HG02642 (cell line): ENCODE data around the gene GAPDHS.

Source experiments
- ATAC-seq: cut with Tn5 transposase; IDR thresholded peaks from one replicate; pipeline ENCODE4 v1.9.1; 2021; ENCODE audit warnings: mild to moderate bottlenecking; ENCODE audit not compliant: unreplicated experiment, poor library complexity

GAPDHS gene

DNA sequence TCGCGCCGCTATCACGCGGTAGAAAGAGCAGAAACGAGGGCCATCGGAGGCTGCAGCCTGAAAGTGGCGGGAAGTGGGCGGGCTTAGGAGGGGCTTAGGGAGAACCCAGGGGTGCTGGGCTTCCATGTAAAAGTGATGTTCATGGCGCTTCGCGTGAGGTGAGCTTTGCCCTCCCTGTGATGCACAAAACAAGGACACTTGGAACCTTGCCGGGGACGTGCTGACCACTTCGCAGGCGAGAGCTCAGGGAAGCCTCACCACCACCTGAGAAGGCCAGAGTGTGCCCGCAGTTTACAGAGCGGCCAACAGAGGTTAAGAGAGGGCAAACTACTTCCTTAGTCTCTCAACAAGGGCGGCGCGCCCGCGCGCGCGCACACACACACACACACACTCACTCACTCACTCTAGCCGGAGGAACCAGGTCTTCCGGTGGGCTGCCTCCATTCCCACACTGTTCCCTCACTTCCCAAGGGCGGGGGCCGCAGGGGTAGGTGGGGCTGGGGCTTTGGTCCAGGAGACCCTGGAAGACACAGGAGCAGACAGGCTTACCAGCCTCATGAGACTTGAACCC, 651 bp downstream of the GAPDHS start:
- ATAC-seq = no peak

DNA sequence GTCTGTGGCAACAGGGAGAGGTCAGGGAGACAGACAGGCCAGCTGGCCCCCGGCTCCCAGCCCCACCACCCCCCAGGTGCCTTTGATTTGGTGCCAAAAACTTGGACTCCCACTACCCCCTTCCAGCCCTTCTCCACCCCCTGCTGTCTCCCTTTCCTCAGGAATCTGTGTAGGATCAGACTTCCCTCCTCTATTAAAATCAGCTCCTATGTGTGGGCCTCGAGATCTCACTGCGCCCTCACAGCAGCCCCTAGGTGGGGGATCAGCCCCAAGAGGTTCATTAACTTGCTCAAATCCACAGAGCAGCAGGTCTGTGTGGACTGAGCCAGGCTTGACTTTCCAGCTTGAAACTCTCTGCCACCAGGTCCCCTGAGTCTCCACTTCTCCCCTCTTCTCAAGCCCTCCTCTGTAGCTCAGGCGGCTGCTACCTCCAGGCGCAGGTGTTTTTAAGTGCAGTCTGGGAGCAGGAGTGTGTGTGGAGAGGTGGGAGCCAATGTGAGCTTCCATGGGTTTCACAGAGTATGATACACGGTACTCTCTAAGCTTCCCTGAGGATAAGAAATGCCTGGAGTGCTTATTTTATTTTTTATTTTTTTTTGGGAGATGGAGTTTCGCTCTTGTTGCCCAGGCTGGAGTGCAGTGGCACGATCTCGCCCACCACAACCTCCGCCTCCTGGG, 1.7 kb downstream of the GAPDHS start:
- ATAC-seq = no peak

DNA sequence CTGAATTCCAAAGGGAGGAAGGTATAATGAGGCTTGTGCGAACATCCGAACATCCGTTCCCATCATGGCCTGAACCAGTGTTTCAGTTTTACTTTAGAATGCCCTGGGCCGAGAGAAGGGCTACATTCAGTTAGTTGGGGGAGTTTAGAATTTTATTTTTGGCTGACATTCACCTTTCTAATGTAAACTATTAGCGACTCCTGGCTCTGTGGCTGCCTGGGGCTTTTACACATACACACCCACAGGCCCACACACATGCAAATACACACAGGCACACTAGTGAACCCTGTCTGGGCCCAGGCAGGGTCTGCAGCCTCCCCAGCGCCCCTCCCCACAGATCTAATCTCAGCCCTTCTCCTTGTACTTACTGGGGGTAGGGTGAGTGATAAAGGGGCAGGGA, 6.1 kb downstream of the GAPDHS start:
- no peak for ATAC-seq

DNA sequence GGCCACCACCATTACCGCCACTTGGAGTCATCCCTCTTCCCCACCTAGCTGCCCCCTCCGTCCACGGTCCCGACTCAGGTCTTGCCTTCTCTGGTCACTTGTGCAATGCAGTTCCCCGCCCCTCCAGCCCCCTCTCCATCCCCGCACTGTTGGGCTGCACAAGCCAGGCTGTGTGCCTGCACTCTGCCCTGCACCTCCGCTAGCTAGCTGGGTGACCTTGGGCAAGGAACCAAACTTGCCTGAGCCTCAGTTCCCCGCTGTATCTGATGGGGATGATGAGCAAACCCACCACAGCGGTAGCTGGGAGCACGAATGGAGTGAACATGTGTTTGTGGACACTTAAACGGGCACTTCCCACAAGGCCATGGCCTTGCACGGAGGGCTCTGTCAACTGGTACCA, 6.6 kb downstream of the GAPDHS start:
- no peak for ATAC-seq

DNA sequence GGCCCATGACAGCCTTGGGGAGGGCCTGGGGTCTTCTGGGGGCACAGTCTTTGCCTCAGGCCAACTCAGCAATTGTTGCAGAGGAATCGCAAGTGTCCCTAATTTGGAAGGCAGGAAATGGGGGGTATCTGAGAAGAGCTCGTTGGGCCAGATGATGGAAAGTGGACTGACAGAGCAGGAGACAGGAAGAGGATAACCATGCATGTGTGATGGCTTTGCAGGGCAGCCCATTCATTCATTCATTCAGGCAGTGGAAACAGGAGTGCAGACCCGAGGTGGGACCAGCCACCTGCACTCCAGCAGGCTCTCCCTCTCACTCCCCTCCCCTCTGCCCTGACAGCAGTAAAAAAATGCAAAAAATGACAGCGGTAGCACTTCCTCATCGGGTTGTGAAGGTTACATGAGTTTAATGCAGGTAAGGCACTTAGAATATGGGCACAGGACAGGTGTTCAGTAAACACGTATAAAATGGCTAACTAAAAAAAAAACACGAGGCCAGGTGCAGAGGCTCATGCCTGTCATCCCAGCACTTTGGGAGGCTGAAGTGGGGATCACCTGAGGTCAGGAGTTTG, 7.2 kb downstream of the GAPDHS start:
- ATAC-seq = no peak

DNA sequence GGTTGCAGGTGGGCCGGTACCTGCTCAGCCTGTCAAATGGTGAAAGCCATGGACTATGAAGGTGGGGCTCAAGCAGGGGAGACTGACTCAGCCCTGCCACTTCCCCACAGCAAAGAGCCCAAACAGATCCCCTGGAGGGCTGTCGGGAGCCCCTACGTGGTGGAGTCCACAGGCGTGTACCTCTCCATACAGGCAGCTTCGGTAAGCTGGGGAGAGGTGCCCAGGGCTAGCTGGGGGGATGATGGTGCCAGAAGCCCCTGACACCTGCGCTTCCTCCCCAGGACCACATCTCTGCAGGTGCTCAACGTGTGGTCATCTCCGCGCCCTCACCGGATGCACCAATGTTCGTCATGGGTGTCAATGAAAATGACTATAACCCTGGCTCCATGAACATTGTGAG, 9.0 kb downstream of the GAPDHS start:
- ATAC-seq = no peak

DNA sequence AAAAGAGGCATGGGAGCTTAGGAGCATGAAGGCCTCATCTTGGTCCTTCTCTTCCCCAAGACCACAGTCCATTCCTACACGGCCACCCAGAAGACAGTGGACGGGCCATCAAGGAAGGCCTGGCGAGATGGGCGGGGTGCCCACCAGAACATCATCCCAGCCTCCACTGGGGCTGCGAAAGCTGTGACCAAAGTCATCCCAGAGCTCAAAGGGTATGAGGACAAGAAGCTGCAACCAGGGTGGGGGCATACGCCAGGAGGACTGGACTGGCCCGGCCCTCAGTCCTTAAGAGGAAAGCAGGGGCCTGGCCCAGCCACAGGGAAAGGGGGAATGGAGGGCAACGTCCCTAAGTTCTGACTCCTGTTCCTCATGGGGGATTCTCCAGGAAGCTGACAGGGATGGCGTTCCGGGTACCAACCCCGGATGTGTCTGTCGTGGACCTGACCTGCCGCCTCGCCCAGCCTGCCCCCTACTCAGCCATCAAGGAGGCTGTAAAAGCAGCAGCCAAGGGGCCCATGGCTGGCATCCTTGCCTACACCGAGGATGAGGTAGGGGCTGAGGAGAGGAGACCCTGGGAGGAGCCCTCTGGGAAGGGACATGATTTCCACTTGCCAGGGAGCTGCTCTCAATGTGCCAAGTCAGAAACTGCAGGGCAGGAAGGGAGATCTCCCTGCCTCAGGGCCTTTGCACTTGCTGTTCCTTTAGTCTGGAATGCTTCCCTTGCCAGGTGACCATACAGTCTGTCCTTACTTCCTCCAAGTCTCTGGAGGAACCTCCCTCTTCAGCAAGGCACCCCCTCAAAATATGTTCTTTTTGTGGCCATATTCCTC, 10.2 kb downstream of the GAPDHS start:
- no peak for ATAC-seq

DNA sequence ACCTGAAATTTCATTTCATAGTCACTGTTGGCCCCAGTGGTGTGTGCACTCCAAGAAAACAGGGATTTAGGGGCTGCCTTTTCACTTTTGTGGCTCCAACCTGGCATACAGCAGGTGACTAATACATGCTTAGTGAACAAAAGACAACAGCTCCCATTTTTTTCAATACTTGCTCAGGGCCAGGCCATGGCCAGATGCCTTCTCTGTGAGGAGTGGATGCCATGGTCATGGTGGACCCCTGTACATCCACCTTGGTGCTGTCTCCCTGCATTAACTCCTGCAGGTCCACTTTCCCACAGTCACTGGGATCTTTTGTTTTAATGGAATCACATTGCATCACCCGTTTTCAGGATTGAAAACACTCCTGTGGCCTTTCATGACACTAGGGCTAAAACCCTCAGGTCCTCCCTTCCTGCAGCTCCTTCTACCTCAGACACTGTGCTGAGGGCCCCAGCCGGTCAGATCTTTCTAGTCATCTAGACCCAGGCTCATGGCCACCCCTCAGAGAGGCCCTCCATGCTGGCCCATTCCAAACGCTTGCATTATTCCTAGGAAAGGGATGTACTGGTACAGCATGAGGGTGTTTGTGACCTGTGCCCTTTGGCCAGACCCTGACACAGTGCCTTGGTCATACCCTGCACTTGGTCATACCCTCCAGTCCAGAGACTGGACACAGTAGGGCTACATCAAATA, 11.0 kb downstream of the GAPDHS start:
- ATAC-seq = no peak

DNA sequence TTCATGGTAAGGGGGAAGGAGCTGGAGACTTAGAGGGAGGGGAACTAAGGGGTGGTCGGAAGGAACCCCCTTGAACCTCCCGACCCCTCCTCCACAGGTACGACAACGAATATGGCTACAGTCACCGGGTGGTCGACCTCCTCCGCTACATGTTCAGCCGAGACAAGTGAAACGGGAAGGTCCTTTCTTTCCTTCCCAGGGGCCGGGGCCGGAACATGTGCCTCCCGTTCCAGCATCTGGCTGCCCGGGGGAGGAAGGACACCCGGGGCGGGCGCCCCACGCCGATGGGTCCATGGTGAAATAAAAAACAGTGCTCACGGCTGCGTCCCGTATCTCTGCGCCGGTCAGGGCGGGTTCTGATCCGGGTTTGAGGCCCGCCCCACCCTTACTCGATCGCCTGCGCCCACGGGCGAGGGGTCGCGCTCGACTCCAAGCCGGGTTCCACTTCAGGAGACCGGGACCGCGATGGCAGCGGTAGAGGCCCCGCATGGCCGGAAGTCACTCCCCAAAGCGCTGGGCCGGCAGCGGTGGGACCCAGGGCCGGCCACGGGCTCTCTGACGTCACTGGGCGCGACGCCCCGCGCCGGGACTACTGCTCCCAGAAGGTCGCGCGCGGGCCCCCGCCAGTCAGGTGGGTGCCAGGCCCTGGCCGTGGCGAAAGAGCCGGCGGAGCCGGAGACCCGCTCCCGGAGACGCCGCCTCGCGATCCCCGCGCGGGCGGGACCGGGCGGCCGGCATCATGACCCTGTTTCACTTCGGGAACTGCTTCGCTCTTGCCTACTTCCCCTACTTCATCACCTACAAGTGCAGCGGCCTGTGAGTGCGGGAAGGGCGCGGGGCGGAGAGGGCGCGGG, 12.0 kb downstream of the GAPDHS start, which contains the start of gene TMEM147:
Gene TMEM147 (plus strand): TSS at position 626 of the 854 bp plus-strand sequence. CDS start 114 bp downstream, at position 740.
- ATAC-seq = peak; percentile 83

DNA sequence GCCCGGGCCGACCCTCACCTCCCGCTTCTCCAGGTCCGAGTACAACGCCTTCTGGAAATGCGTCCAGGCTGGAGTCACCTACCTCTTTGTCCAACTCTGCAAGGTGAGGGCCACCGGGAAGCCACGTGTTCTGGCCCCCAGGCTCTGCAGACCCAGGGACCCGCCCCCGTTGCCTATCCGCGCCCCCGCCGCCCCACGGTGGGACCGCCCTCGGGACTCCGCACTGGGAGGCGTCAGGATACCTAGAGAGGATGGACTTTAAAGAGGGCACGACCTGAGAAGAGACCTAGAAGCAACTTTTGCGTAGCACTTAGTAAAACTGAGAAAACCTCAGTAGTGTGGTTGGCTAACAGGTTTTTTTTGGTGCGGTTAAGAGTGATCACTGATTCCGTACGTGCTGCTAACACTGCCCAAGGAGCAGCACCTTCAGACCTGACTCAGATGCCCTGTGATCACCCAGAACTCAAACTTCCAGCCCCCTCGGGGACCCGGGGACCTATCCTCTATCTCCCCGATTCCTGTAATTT, 12.7 kb downstream of the GAPDHS start:
- ATAC-seq = peak; percentile 43

DNA sequence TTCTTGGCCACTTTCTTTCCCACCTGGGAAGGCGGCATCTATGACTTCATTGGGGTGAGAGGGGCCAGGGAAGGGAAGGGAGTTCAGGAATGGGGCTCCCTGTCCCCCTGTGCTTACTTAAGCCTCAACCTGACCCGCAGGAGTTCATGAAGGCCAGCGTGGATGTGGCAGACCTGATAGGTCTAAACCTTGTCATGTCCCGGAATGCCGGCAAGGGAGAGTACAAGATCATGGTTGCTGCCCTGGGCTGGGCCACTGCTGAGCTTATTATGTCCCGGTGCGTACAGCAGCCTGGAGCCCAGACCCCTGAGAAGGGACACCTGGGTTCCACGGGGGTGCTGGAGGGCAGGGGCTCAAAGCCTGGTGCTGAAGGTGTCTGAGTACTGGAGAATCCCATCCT, 13.3 kb downstream of the GAPDHS start:
- no peak for ATAC-seq

DNA sequence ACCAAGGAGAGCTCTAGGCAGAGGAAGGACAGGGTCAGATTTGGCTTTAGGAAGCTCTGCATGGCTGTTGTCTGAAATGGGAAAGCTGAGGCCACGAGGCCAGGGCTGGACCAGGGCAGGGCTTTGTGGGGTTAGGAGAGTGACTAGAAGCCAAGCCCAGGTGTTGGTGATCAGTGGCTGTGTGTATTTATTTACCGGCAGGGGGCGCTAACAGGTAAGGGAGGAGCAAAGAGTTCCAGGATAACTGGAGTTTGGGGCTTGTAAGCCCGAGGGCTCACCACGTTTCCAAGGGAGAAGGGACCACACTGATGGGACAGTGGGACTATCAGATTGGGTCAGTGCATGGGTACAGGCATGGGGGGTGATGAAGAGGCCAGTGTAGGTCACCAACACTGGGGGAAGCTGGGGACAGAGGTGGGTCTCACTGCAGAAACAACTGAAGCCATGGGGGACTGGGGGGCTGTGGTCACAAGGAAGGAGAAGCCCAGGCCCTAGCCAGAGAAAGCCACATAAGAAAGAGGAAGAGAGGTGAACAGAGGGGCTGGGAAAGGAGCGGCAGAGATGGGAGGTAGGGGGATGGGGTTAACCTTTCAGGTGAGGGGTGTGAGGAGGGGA, 16.0 kb downstream of the GAPDHS start:
- no peak for ATAC-seq

DNA sequence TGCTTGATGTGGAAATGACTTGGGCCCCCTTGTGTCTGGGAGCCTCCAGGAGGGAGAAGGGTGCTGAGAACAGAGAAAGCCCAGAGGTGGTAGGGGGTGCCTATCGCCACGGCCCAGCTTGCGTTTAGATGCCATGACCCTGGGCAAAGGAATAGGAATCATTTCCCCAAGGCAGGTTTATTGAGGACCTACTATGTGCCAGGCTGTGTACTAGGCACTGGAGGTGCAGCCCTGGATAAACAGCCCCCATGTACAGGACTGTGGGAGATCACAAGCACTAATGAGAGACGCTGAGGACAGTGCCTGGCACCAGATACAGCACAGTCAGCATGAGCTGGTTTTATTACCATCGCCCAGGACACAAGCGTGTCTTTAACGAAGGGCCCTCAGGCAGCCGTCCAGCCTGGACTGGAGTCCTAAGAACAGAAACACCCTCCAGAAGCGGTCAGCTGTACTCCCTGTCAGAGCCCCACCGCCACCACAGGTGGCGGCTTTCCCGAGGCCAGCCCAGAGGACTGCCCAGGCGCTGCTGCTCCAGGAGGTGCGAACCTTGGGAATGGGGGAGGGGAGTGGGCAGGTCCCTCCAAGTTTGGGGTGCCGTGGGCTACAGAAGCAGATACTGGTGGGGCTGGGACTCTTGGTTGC, 16.7 kb downstream of the GAPDHS start:
- no peak for ATAC-seq

DNA sequence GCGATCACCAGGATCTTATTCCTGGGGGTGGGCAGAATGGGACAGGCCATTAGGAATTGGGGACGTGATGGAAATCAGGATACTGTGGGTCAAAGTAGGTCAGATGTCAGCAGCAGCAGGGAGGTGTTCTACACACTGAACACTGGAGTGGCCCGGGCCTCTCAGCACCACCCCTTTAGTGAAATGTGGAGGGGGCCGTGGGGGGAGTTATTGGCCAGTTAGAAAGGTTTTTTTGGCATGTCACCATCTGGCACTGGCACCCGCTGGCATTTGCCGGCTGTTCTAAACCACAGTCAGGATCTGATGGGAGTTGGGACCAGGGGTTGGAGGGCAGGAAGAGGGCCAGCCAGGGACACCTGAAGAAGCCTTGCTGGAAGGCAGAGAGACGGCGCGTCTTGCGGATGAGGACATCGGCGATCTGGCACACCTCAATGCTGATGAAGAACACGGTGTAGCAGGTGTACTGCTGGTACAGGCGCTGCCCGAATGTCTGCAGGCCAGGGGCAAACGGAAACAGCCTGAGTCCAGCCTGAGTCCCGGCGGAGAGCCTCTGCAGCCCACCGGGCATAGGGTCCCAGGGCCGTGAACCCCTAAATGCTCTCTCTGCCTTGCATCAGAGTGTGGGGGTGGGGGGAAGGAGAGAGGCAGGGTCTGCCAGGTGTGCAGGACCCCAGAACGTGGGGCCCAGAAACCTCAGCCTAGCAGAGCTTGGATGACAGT, 18.0 kb downstream of the GAPDHS start:
- ATAC-seq = no peak

DNA sequence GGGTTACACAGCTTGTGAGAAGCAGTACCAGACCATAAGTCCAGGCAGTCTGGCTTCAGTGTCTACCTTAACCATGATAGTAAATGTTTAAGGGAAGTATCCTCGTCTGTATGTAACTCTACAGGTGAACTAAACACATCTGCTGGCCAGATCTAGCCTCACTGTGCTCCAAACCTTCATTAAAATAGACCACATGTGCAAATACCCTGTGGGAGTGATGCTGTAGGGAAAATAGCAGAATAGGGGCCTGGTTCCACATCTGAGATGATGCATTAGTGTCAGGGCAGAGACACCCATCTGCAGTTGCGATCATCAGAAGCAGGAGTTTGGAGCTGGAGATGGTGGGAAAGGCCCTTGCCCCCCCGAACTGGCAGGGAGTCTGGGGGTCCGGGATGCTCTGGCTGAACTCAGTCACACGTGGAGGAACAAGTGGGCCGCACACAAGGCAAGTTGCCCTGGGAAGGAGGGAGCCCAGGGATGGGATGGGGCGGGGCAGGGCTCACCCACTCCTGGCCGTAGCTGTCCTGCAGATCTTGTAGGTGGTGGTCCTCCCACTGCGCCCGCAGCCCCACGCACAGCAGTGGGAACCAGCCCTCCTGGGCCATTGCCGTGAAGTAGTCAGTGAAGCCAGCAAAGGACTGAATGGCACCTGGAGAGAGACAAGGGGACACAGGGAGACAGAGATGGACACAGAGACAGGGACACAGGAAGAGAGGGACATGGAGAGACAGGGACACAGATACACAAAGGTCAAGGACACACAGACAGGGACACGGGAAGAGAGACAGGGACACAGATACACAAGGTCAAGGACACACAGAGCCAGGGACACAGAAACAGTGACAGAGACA, 19.5 kb downstream of the GAPDHS start:
- ATAC-seq = no peak

DNA sequence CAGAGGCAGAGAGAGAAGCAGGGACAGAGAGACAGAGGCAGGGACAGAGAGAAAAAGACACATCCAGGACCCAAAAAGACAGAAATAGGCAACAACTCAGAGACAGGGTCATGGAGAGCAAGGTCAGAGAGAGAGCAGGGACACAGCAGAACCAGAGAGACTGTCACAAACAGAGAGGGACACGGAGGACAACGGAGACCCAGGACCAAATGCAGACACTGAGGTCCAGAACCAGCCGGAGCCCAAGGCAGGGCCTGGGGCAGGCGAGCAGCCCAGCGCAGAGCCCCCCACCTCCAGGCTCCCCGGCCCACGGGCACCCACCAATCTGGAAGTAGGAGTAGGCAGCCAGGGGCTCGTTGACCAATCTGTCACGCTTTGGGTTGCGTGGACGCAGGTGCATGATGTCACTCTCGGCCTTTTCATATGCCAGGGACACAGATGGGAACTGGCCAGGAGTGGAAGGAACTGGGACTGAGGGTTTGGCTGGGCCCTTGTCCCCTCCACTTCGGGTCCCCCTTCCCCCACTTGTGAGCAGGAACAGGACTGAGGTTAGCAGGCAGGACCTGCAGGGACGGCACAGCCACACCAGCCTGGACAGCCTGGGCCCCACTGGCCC, 20.2 kb downstream of the GAPDHS start:
- no peak for ATAC-seq

DNA sequence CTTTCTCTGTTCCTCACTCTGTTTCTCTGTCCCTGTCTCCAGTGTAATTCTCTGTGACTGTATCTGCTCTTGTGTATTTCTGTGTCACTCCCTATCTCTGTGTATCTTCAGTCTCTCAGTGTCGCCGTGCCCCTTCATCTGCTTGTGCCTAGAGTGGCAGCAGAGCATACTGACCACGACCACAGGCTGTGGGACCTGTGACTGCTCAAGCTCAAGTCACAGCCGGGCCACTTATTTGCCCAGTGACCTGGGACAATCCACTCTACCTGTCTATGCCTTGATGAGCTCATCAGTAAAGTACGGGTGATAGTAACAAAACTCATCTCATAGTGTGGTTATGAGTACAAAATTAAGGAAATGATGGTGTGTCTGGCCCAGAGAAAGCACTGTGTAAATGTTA, 20.8 kb downstream of the GAPDHS start:
- no peak for ATAC-seq
